Esophagus muscularis mucosa (tissue), 4 donors: ENCODE data around the gene KRT80. TPM values are rescaled to one million over a fixed set of nuclear protein-coding genes. Genes with fewer than 3 reads are reported as not detected.
"Not testable (repeated sequence)": the region's sequence is repeated elsewhere in the genome, so short reads cannot be mapped to it uniquely, and the experiment has no call there.

Source experiments
- DNase-seq: peaks from one replicate; pipeline ENCODE4 v3.0.0-alpha.2; 2017; ENCODE audit errors: extremely low spot score
- H3K27ac ChIP-seq, 4 donors: fragments of 200-600 bp; sonication (generic); replicated peaks in 1 of 4; 1 replicate in 3 of 4; 2 replicates in 1 of 4; pipeline ENCODE4 v1.5.1; 2016 to 2019; ENCODE audit warnings: mild to moderate bottlenecking in 1 of 4
- H3K27me3 ChIP-seq, 4 donors: fragments of 200-600 bp; sonication (generic); one replicate each; pipeline versions ENCODE4 v1.5.1 to v1.6.0; 2016 to 2019
- H3K36me3 ChIP-seq, 4 donors: fragments of 200-600 bp; sonication (generic); one replicate each; pipeline ENCODE4 v1.5.1; 2016 to 2019
- H3K4me1 ChIP-seq, 4 donors: fragments of 200-600 bp; sonication (generic); one replicate each; pipeline ENCODE4 v1.5.1; 2016 to 2019
- H3K4me3 ChIP-seq, 4 donors: fragments of 200-600 bp; sonication (generic); 1 replicate in 2 of 4; 2 replicates in 2 of 4; pipeline ENCODE4 v1.5.1; 2016 to 2019; ENCODE audit warnings: mild to moderate bottlenecking in 4 of 4, moderate library complexity in 1 of 4
- H3K9me3 ChIP-seq, 4 donors: fragments of 200-600 bp; sonication (generic); 1 replicate in 3 of 4; 2 replicates in 1 of 4; pipeline ENCODE4 v1.5.1; 2016 to 2019
- EP300 ChIP-seq: sonication (generic); formaldehyde crosslinking; IDR thresholded peaks from one replicate; pipeline ENCODE4 v1.6.1; 2017; ENCODE audit warnings: antibody characterized with exemption
- POLR2A ChIP-seq: fragments of 450-650 bp; IDR thresholded peaks from one replicate; pipeline ENCODE4 v1.6.1; 2017; ENCODE audit warnings: antibody characterized with exemption, moderate library complexity, mild to moderate bottlenecking, low read depth
- POLR2AphosphoS5 ChIP-seq, 2 donors: sonication (generic); formaldehyde crosslinking; IDR thresholded peaks; one replicate each; pipeline ENCODE4 v1.6.1; 2017; ENCODE audit warnings: antibody characterized with exemption in 2 of 2
- WGBS: methylation state at CpG from one replicate; pipeline ENCODE4 v1.1.5; 2018; 5-methylcytosine and 5-hydroxymethylcytosine counted together
- intact Hi-C: fragments of 100-400 bp; cut with DNase I; formaldehyde crosslinking; loops from one replicate; pipeline ENCODE4 v1.15.1; 2023
- total RNA-seq, 4 donors: library from RNA; depleted of rRNA; stranded (reverse); fragments of >200 nt; gene quantifications; one replicate each; pipeline versions ENCODE4 v1.1.0 to v1.2.1, GENCODE V29; 2016
- TF ChIP-seq, protein P1 (sequence below), 3 experiments: fragments of 200-600 bp in 2 of 3; fragments of 450-650 bp in 1 of 3; sonication (generic) in 2 of 3; IDR thresholded peaks; one replicate each; pipeline ENCODE4 v1.5.1; 2017 to 2019; ENCODE audit warnings: antibody characterized with exemption in 3 of 3, mild to moderate bottlenecking in 2 of 3, moderate library complexity in 1 of 3

The KRT80 gene
- under 1 TPM in 1 of 4 donors, not detected in 3; 0.11 TPM for total RNA-seq

DNA sequence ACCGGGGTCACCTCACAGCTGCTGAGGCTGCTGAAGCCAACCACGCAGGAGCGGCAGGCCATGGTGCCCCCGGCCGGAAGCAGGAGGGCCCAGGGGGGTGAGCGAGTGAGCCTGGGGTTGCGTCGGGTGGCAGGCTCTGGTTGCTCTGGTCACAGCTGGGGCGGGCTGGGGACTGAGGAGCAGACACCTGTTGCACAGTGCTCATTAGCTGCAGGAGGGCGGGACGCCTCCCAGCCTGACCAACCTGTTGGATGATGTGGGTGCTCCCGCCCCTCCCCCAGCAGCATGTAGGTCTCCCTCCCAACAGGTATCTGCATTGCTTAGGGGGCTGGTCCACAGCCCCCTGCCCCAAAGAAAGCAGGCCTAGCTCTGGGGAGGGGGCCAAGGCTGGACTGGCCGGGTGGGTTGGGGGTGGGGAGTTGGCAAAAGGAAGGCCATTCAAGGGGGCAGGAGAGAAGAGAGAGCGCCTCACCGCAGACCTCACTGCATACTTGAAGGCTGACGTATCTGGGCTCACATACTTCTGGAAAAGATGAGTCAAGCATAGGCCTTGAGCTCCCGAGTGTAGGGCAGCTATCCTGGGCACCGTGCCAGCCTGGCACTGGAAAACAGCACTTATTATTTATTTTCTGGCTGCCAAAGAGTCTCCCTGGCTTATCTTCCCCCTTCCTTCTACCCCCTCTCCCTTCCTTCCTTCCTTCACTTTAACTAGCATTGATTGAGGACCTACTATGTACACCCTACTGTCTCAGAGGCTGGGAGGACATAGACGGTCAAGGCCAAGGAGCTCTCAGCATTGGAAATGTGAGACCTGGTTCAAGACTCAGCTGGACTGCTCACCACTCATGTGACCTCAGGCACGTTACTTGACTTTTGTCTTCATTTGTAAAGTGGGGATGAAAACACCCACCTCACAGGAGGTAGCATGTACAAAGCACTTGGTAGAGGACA, at the start of gene KRT80:
KRT80 (minus strand) TSS at position 174 of the 951 bp plus-strand sequence; CDS start at position 62, 112 bp downstream.
- WGBS = 21% methylated on average over 8 of the region's 20 CpGs
- Histone ChIP-seq H3K4me1 (peaks cover 41 to 58% (median 51%) of the 10 kb centered on the region in 4 donors), H3K27ac (peak within 1 kb of the TSS; percentile 63 to 67 (median 65)), H3K36me3 (no peaks in the 10 kb centered on the region), H3K9me3 (no peaks in the 10 kb centered on the region), H3K4me3 (no peak within 1 kb of the TSS), H3K27me3 (no peaks in the 10 kb centered on the region)
- peak; percentile 94 for DNase-seq
- intact Hi-C loops = no loop called here
- no peak for TF ChIP-seq POLR2A
- peak; percentile 90 to 93 for TF ChIP-seq POLR2AphosphoS5 (IDR thresholded peaks at IDR 0.05)

- intact Hi-C loops = no loop called here
- Histone ChIP-seq H3K27me3 (no peaks in the 10 kb centered on the region), H3K4me1 (peaks cover 12 to 29% (median 22%) of the 10 kb centered on the region in 4 donors), H3K4me3 (no peak overlapping the region), H3K9me3 (no peaks in the 10 kb centered on the region), H3K27ac (no peak overlapping the region), H3K36me3 (no peaks in the 10 kb centered on the region)
- TF ChIP-seq EP300 = no peak
- TF ChIP-seq, protein P1, sequence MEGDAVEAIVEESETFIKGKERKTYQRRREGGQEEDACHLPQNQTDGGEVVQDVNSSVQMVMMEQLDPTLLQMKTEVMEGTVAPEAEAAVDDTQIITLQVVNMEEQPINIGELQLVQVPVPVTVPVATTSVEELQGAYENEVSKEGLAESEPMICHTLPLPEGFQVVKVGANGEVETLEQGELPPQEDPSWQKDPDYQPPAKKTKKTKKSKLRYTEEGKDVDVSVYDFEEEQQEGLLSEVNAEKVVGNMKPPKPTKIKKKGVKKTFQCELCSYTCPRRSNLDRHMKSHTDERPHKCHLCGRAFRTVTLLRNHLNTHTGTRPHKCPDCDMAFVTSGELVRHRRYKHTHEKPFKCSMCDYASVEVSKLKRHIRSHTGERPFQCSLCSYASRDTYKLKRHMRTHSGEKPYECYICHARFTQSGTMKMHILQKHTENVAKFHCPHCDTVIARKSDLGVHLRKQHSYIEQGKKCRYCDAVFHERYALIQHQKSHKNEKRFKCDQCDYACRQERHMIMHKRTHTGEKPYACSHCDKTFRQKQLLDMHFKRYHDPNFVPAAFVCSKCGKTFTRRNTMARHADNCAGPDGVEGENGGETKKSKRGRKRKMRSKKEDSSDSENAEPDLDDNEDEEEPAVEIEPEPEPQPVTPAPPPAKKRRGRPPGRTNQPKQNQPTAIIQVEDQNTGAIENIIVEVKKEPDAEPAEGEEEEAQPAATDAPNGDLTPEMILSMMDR (IDR thresholded peaks at IDR 0.05) = no peak
- no peak for TF ChIP-seq POLR2AphosphoS5 (IDR thresholded peaks at IDR 0.05)
- no peak for TF ChIP-seq POLR2A
- no peak for DNase-seq
- 77% methylated on average over 9 of the region's 11 CpGs for WGBS
Measured at GRCh38 chr12:52241205-52241842, 49.5 kb upstream of the KRT80 start.

DNA sequence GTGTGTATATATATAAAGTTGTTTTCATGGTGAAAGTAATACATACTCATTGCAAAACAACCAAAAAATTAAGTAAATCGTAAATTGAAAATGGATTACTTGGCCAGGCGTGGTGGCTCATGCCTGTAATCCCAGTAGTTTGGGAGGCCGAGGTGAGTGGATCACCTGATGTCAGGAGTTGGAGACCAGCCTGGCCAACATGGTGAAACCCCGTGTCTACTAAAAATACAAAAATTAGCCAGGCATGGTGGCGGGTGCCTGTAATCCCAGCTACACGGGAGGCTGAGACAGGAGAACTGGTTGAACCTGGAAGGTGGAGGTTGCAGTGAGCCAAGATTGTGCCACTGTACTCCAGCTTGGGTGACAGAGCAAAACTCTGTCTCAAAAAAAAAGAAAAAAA, 48.4 kb upstream of the KRT80 start:
- H3K4me3 ChIP-seq, H3K36me3 ChIP-seq, H3K27ac ChIP-seq, intact Hi-C loops, DNase-seq, H3K9me3 ChIP-seq, H3K27me3 ChIP-seq: not testable (repeated sequence)
- 94% methylated on average over 6 of the region's 6 CpGs for WGBS
- H3K4me1 ChIP-seq = peaks cover 12 to 24% (median 21%) of the 10 kb centered on the region in 4 donors

DNA sequence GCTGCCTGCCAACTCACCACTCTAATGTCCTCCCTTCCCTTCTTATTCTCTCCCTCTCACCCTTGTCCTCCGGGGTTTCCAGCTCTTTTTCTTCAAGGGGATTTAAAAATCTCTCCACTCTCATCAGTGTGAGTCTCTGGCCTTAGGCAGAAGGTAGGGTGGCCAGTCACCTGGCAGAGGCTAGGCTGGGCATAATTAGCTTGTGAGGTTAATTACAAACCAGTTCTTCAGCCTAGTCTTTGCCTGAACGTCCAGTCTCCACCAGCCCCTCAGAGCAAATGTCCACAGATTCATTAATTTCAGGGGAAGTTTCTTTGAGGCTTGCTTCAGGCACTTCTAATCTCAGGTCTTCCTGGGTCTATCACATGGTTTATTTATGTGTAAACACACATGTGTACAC, 48.0 kb upstream of the KRT80 start:
- intact Hi-C loops = no loop called here
- H3K4me1 ChIP-seq = peaks cover 11 to 22% (median 20%) of the 10 kb centered on the region in 4 donors
- no peaks in the 10 kb centered on the region for H3K9me3 ChIP-seq
- no peak overlapping the region for H3K27ac ChIP-seq
- H3K4me3 ChIP-seq = no peak overlapping the region
- TF ChIP-seq POLR2AphosphoS5 (IDR thresholded peaks at IDR 0.05) = no peak
- TF ChIP-seq, protein P1 (IDR thresholded peaks at IDR 0.05) = no peak
- no peak for TF ChIP-seq POLR2A
- no peak for TF ChIP-seq EP300
- H3K27me3 ChIP-seq = peaks cover 0 to 7% (median 0%) of the 10 kb centered on the region in 4 donors
- H3K36me3 ChIP-seq = no peaks in the 10 kb centered on the region
- WGBS = 75% methylated on average over 2 of the region's 2 CpGs
- no peak for DNase-seq

GRCh38 chr12:52238916-52239646, 47.3 kb upstream of the KRT80 start:
- peaks cover 0 to 14% (median 0%) of the 10 kb centered on the region in 4 donors for H3K27me3 ChIP-seq
- no peak overlapping the region for H3K27ac ChIP-seq
- peaks cover 4 to 15% (median 13%) of the 10 kb centered on the region in 4 donors for H3K4me1 ChIP-seq
- WGBS = 95% methylated on average over 7 of the region's 7 CpGs
- DNase-seq = no peak
- no peaks in the 10 kb centered on the region for H3K9me3 ChIP-seq
- intact Hi-C loops = no loop called here
- H3K36me3 ChIP-seq = no peaks in the 10 kb centered on the region
- H3K4me3 ChIP-seq = no peak overlapping the region
- TF ChIP-seq EP300 = no peak
- TF ChIP-seq POLR2A = no peak
- TF ChIP-seq, protein P1 (IDR thresholded peaks at IDR 0.05) = no peak
- TF ChIP-seq POLR2AphosphoS5 (IDR thresholded peaks at IDR 0.05) = no peak
